Upper lobe of left lung (tissue), 4 donors: ENCODE measurements around the gene ZBED5.

Experiments used
- CTCF ChIP-seq, 6 experiments: fragments of 450-650 bp in 4 of 6; fragments of 200-600 bp in 2 of 6; sonication (generic) in 2 of 6; IDR thresholded peaks; one replicate each; pipeline ENCODE4 v1.5.1; 2016 to 2019; ENCODE audit warnings: antibody characterized with exemption in 6 of 6
- EP300 ChIP-seq, 4 donors: sonication (generic); formaldehyde crosslinking; IDR thresholded peaks; one replicate each; pipeline ENCODE4 v1.5.1; 2017; ENCODE audit warnings: antibody characterized with exemption in 4 of 4, control low read depth in 2 of 4
- POLR2AphosphoS5 ChIP-seq, 2 donors: sonication (generic); formaldehyde crosslinking; IDR thresholded peaks; one replicate each; pipeline ENCODE4 v1.5.1; 2017; ENCODE audit warnings: antibody characterized with exemption in 2 of 2

GRCh38 chr11:10844796-10845195, 13.1 kb downstream of the ZBED5 start:
- TF ChIP-seq POLR2AphosphoS5 (IDR thresholded peaks at IDR 0.05) (no peak), EP300 (IDR thresholded peaks at IDR 0.05) (no peak), CTCF (IDR thresholded peaks at IDR 0.05) (no peak)
